Measurements from ENCODE around the gene CERS1. TPM values are rescaled to one million over a fixed set of nuclear protein-coding genes. Genes with fewer than 3 reads are reported as not detected.

CERS1 gene
- polyA plus RNA-seq, 3 donors, result 0.24 to 1.0 (median 0.31) TPM

- H3K27ac ChIP-seq (ENCODE audit: low read depth, low read length), result no peak overlapping the region
- WGBS, 3 donors, result 87 to 93% (median 90%) methylated on average over 26 to 27 of the region's 27 CpGs
Observed at GRCh38 chr19:18865106-18865972, 30.6 kb downstream of the CERS1 start.

- no peak overlapping the region for H3K27ac ChIP-seq (ENCODE audit: low read depth, low read length)
- WGBS, 3 donors, result 63 to 80% (median 78%) methylated on average over 16 of the region's 16 CpGs
Observed at GRCh38 chr19:18863843-18864362, 32.1 kb downstream of the CERS1 start.

GRCh38 chr19:18862976-18863842, 32.7 kb downstream of the CERS1 start:
- 88 to 90% (median 89%) methylated on average over 31 to 33 of the region's 33 CpGs for WGBS, 3 donors
- H3K27ac ChIP-seq (ENCODE audit: low read depth, low read length), result no peak overlapping the region

- WGBS, 3 donors, result 93 to 96% (median 94%) methylated on average over 12 of the region's 12 CpGs
- no peak overlapping the region for H3K27ac ChIP-seq (ENCODE audit: low read depth, low read length)
Observed at GRCh38 chr19:18861917-18862316, 34.0 kb downstream of the CERS1 start.

GRCh38 chr19:18861235-18861634, 34.7 kb downstream of the CERS1 start:
- 80 to 90% (median 83%) methylated on average over 9 of the region's 9 CpGs for WGBS, 3 donors
- H3K27ac ChIP-seq (ENCODE audit: low read depth, low read length), result no peak overlapping the region

- WGBS, 3 donors, result 86 to 93% (median 93%) methylated on average over 17 of the region's 17 CpGs
Observed at GRCh38 chr19:18860725-18861124, 35.2 kb downstream of the CERS1 start.

GRCh38 chr19:18860302-18860700, 35.7 kb downstream of the CERS1 start:
- WGBS, 3 donors, result 70 to 81% (median 78%) methylated on average over 11 of the region's 11 CpGs
- H3K27ac ChIP-seq (ENCODE audit: low read depth, low read length), result no peak overlapping the region

More at GRCh38 chr19:18860725-18861124, 35.2 kb downstream of the CERS1 start:
- H3K27ac ChIP-seq (ENCODE audit: low read depth, low read length), result no peak overlapping the region

GRCh38 chr19:18859676-18860301, 36.2 kb downstream of the CERS1 start:
- 58 to 76% (median 75%) methylated on average over 12 of the region's 12 CpGs for WGBS, 3 donors
- no peak overlapping the region for H3K27ac ChIP-seq (ENCODE audit: low read depth, low read length)

GRCh38 chr19:18858906-18859646, 36.9 kb downstream of the CERS1 start:
- H3K27ac ChIP-seq (ENCODE audit: low read depth, low read length), result no peak overlapping the region
- 83 to 92% (median 88%) methylated on average over 21 of the region's 21 CpGs for WGBS, 3 donors

- 90 to 93% (median 91%) methylated on average over 13 of the region's 13 CpGs for WGBS, 3 donors
- no peak overlapping the region for H3K27ac ChIP-seq (ENCODE audit: low read depth, low read length)
Observed at GRCh38 chr19:18857223-18857622, 38.7 kb downstream of the CERS1 start.

- H3K27ac ChIP-seq (ENCODE audit: low read depth, low read length), result no peak overlapping the region
- 84 to 89% (median 87%) methylated on average over 22 of the region's 22 CpGs for WGBS, 3 donors
Observed at GRCh38 chr19:18856385-18857126, 39.4 kb downstream of the CERS1 start.

GRCh38 chr19:18855647-18856384, 40.1 kb downstream of the CERS1 start:
- WGBS, 3 donors, result 91 to 94% (median 93%) methylated on average over 27 of the region's 27 CpGs
- no peak overlapping the region for H3K27ac ChIP-seq (ENCODE audit: low read depth, low read length)

GRCh38 chr19:18854982-18855381, 41.0 kb downstream of the CERS1 start:
- no peak overlapping the region for H3K27ac ChIP-seq (ENCODE audit: low read depth, low read length)
- WGBS, 3 donors, result 94 to 97% (median 96%) methylated on average over 33 of the region's 33 CpGs

GRCh38 chr19:18853755-18854427, 42.1 kb downstream of the CERS1 start:
- 85 to 90% (median 88%) methylated on average over 17 of the region's 17 CpGs for WGBS, 3 donors
- H3K27ac ChIP-seq (ENCODE audit: low read depth, low read length), result no peak overlapping the region

GRCh38 chr19:18852648-18853047, 43.3 kb downstream of the CERS1 start:
- 71 to 91% (median 90%) methylated on average over 12 of the region's 12 CpGs for WGBS, 3 donors
- no peak overlapping the region for H3K27ac ChIP-seq (ENCODE audit: low read depth, low read length)

GRCh38 chr19:18851673-18852325, 44.2 kb downstream of the CERS1 start:
- no peak overlapping the region for H3K27ac ChIP-seq (ENCODE audit: low read depth, low read length)
- 94 to 96% (median 95%) methylated on average over 30 to 31 of the region's 31 CpGs for WGBS, 3 donors
